WI38 (cell line): ENCODE measurements around the gene ZNF746.

Experiments
- H3K4me3 ChIP-seq: 2 replicates; pipeline ENCODE4 v1.5.1; 2011; ENCODE audit warnings: low read depth, mild to moderate bottlenecking, control low read depth, low read length
- CTCF ChIP-seq: IDR thresholded peaks from 2 replicates; pipeline ENCODE4 v1.5.1; 2012; ENCODE audit warnings: low read depth, mild to moderate bottlenecking, control low read depth, low read length

The ZNF746 gene

DNA sequence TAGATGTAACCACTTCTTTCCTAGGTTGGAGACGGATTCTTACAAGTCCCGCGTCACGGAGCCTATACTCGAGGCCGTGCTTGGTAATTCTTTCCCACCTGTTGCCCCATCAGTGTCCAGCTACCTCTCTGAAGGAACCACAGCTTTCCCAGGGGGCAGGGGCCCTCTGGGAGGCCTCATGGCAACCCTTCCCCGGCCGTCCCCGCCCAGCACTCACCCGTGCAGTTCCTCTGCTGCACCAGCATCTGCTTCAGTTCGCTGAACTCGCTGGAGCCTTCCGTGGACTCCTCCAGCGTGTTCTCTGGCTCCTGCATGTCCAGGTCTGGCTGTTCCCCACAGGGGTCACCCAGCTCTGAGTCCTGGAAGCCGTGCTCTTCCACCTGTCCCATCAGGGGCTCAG lies 61.3 kb downstream of the ZNF746 start:
- TF ChIP-seq CTCF: no peak
- no peak overlapping the region for H3K4me3 ChIP-seq

GRCh38 chr7:149433124-149433523 lies 64.5 kb downstream of the ZNF746 start:
- H3K4me3 ChIP-seq: no peak overlapping the region
- TF ChIP-seq CTCF: no peak

DNA sequence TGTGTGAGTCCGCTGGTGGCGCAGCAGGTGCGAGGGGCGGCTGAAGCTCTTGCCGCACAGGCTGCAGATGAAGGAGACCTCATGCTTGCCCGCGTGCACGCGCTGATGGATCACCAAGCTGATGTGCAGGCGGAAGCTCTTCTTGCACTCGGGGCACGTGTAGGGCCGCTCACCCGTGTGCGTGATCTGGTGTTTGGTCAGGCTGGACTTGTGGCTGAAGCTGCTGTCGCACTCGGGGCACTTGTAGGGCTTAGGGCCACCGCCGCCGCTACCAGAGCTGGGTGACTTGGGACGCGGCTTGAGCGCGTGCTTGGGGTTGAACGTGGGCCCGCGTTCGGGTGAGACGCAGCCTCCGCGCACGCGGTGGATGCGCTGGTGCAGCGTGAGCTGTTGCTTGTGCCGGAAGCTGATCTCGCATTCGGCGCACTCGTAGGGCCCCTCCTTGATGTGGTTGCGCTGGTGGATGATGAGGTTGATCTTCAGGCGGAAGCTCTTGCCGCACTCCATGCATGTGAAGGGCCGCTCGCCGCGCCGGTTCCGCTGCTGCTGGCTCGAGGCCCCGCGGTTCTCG lies 65.4 kb downstream of the ZNF746 start:
- no peak for TF ChIP-seq CTCF
- no peak overlapping the region for H3K4me3 ChIP-seq

GRCh38 chr7:149431486-149432120 lies 66.0 kb downstream of the ZNF746 start:
- no peak overlapping the region for H3K4me3 ChIP-seq
- no peak for TF ChIP-seq CTCF

GRCh38 chr7:149430192-149430591 lies 67.4 kb downstream of the ZNF746 start:
- H3K4me3 ChIP-seq: no peak overlapping the region
- no peak for TF ChIP-seq CTCF

DNA sequence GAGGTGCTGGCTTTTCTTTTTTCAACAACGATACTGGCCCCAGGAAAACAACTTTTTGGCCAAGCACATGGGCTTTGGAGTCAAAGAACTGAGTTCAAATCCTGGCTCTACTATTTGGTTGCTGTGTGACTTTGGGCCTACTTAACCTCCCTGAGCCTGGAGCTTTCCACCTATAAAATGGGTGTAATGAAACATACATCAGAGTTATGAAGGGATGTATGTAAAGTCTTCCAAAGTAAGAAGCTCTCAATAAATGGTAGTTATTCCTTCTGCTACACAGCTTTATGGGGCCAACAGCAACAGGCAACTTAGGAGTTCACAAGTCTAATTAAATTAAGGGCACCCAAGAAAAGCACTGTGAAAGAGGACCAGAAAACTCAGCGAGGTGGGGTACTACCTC lies 69.7 kb downstream of the ZNF746 start:
- no peak overlapping the region for H3K4me3 ChIP-seq
- TF ChIP-seq CTCF: no peak

- no peak for TF ChIP-seq CTCF
- no peak overlapping the region for H3K4me3 ChIP-seq
These were observed 70.4 kb downstream of the ZNF746 start for GRCh38 chr7:149427096-149427680.
